Activated T-cell treated with anti-CD3 and anti-CD28 coated beads, Interleukin-2, amount 50 U/mL, for 1 hour (primary cell): ENCODE measurements around the gene BCAM.

ENCODE experiments used
- DNase-seq: peaks from one replicate; pipeline ENCODE4 v3.0.0-alpha.2; 2020

BCAM gene

GRCh38 chr19:44792281-44792680, 16.6 kb upstream of the BCAM start:
- no peak for DNase-seq

DNA sequence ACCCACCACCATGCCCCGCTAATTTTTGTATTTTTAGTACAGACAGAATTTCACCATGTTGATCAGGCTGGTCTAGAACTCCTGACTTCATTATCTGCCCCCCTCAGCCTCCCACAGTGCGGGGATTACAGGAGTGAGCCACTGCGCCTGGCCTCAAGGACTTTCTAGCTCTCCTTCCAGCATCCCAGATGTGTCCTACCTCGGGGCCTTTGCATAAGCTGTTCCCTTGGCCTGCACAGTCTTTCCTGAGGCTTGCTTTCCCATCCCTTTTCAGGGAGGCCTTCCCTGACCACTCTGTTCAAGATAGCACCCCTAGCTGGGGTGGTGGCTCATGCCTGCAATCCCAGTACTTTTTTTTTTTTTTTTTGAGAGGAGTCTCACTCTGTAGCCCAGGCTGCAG, 14.3 kb upstream of the BCAM start:
- no peak for DNase-seq

DNA sequence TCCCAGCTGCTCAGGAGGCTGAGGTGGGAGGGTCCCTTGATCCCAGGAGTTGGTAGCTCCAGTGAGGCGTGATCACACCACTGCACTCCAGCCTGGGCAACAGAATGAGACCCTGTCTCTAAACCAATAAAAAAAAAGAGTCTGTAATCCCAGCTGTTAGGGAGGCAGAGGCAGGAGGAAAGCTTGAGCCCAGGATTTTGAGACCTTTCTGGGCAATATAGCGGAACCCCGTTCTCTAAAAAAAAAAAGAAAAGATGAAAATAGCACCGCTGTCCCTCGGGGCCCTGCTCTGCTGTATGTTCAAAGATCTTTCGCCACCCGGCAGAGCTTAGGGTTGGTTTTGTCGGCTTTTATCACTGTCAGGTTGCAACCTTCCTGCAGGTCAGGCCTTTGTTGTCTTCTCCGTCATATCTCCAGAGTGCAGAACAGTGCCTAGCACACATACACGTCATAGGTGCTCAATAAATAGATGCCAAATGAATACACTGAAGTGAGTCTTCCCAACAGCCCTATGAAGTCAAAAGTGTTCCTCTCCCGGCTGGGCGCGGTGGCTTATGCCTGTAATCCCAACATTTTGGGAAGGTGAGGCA, 13.4 kb upstream of the BCAM start:
- DNase-seq, result no peak

GRCh38 chr19:44796701-44797115, 12.2 kb upstream of the BCAM start:
- no peak for DNase-seq

DNA sequence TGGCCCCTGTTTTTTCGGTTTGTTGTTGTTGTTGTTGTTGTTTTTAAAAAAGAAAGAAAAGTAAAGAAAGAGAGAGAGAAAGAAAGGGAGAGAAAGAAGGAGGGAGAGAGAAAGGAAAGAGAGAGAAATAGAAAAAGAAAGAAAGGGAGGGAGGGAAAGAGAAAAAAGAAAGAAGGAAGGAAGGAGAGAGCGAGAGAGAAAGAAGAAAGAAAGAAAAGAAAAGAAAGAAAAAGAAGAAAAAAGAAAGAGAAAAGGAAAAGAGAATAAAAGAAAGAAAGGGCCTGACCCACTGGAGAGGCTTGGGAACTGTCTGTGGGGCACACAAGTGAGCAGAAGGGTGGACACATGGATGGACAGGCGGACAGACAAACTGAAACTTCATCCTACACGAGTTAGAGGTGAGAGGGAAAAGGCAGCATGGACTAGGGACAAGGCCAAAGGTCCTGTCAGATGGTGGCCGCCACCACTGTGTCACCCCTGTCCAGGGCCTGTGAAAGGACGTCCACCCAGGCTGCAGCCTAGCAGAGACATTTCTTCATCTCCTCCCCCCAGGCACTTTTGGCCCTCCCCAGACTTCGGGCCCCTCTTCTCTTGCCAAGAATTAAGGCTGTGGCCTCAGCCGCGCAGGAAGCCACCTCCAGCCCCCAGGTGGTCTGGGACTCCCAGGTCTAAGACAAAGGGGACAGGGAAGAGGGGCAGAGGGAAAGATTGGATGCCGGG, 9.1 kb upstream of the BCAM start:
- DNase-seq, result no peak

- DNase-seq, result peak; percentile 80
Measured at GRCh38 chr19:44800461-44800860, 8.4 kb upstream of the BCAM start.

- DNase-seq, result no peak
Measured at GRCh38 chr19:44803442-44804428, 5.2 kb upstream of the BCAM start.

DNA sequence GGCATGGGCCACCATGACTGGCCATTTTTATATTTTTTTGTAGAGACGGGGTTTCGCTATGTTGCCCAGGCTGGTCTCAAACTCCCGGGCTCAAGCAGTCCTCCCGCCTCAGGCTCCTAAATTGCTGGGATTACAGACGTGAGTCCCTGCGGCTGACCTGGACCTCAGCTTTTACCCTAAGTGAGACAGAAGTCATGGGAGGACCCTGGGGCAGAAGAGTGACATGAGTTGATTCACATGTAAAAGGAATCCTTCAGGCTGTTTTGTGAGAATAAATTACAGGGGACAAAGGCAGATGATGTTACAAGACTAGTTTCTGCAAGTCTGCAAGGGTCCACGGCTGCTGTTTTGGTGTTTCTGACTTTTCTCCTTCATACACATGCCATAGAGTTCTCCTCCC, 2.6 kb upstream of the BCAM start:
- no peak for DNase-seq

DNA sequence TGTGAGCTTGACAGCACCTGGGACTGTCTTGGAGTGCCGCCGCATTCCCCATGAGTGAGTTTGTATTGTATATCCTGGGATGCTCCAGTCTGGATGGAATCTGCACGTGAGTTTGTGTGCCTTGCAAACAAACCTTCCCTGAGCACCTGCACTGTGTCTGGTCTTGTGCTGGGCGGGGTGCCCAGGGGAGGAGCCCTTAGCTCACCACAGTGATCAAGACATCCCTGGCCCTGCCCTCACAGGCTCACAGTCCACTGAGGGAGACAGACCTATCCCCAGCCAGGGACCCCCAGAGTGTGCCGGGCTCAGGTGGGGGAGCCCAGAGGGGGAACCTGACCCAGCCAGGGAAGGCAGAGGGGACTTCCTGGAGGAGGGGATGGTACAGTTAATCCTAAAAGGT, 1.7 kb upstream of the BCAM start:
- no peak for DNase-seq

GRCh38 chr19:44807652-44808462, 1.0 kb upstream of the BCAM start:
- DNase-seq, result no peak

GRCh38 chr19:44809577-44810233, 802 bp downstream of the BCAM start:
- no peak for DNase-seq

DNA sequence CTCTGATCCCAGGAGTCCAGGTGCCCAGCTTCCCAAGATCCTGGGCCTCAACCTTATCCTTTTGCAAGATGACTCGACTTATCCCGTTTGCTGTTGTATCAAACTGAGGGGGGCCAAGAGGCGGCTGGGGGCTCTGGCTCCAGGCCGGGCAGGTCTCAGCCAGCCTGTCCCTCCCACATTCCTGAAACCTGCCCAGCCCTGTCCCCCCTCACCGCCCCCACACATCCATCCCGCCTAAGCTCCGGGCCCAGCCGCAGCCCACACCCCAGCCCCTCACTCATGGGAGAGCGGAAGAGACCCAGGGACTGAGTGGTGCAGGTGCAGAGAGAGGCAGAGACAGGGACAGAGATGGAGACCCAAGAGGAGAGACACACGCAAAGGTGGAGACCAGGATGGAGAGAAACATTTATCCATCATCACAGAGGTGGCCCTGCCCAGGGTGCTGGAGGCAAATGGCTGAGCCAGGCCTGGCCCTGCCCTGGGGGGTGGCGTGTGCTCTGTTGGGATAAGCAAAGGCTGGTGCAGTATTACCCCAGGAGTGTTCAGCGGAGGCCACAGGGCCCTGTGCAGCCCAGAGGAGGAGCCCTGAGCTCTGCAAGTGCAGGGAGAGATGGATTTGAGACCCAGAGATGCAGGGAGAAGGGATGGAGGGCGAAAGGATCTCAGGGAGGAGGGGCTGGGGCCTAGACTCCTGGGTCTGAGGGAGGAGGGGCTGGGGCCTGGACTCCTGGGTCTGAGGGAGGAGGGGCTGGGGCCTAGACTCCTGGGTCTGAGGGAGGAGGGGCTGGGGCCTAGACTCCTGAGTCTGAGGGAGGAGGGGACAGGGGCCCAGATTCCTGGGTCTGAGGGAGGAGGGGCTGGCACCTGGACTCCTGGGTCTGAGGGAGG, 1.6 kb downstream of the BCAM start:
- no peak for DNase-seq

- no peak for DNase-seq
Measured at GRCh38 chr19:44811122-44811419, 2.2 kb downstream of the BCAM start.

DNA sequence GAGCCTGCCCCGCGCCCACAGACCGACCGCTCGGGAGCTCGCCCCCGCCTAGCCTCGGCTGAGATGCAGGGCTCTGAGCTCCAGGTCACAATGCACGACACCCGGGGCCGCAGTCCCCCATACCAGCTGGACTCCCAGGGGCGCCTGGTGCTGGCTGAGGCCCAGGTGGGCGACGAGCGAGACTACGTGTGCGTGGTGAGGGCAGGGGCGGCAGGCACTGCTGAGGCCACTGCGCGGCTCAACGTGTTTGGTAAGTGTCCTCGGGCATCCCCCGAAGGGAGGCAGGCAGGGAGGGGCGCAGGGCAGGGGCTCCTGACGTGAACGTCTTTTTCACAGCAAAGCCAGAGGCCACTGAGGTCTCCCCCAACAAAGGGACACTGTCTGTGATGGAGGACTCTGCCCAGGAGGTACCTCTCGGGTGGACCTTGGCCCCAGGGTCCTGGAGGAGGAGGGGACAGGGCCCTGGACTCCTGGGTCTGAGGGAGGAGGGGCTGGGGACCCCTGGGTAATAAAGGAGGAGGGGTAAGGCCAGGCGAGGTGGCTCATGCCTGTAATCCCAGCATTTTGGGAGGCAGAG, 3.3 kb downstream of the BCAM start:
- no peak for DNase-seq

DNA sequence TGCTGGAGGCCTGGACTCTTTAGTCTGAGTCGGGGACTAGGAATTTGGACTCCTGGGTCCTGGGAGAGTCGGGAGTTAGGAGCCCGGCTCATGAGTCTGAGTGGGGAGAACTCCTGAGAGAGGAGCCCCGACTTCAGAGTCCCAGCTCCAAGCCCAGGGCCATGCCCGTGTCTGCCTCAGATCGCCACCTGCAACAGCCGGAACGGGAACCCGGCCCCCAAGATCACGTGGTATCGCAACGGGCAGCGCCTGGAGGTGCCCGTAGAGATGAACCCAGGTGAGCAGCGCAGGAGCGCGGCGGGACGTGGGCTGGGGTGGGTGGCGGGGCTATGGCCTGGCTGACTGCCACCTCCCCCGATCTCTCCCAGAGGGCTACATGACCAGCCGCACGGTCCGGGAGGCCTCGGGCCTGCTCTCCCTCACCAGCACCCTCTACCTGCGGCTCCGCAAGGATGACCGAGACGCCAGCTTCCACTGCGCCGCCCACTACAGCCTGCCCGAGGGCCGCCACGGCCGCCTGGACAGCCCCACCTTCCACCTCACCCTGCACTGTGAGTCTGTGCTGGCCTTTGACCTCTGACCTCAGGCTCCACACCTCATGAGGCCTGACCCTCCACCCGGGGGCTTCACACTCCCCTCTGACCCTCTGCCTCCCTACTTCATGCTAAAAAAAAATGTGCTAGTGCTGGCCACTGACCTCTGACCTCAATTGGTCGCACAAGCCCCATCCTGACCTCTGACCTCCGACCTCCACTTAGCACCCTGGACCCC, 4.4 kb downstream of the BCAM start:
- no peak for DNase-seq

GRCh38 chr19:44813841-44814470, 5.1 kb downstream of the BCAM start:
- DNase-seq, result no peak

DNA sequence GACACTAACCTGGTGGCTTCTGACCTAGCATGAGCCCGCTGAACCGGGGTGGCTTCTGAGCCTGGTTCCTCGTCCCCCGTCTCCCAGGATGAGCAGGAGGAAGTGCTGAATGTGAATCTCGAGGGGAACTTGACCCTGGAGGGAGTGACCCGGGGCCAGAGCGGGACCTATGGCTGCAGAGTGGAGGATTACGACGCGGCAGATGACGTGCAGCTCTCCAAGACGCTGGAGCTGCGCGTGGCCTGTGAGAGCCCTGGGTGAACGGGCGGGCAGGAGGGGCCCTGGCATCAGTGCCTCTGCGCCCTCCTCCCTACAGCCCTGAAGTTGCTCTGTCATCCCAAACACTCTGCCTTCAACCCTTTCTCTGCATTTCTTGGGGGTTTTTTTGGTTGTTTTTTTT, 5.6 kb downstream of the BCAM start:
- DNase-seq, result no peak

GRCh38 chr19:44816301-44816700, 7.4 kb downstream of the BCAM start:
- DNase-seq, result no peak

- DNase-seq, result no peak
Measured at GRCh38 chr19:44817725-44818465, 9.0 kb downstream of the BCAM start.
